GM21528 (cell line): Measurements from ENCODE around the gene LIG4.

Experiments used
- ATAC-seq: cut with Tn5 transposase; IDR thresholded peaks from one replicate; pipeline ENCODE4 v1.9.1; 2021; ENCODE audit warnings: mild to moderate bottlenecking, moderate library complexity; ENCODE audit not compliant: unreplicated experiment, low FRiP score

LIG4 gene

DNA sequence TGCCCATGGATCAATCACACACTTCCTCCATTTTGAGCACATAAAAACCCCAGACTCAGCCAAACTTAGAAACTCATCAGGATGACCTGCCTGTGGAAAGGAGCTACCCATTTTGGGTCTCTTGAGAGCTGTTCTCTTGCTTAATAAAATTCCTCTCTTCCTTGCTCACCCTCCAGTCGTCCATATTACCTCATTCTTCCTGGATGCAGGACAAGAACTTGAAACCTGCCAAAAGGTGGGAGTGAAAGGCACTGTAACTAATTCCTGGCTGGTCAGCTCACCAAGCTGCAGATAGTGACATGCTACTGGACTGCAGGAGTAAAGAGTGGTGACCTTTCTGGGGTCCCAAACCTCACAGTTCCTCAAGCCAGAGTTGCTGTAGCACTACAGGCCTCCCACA, 20.2 kb downstream of the LIG4 start:
- ATAC-seq = no peak

DNA sequence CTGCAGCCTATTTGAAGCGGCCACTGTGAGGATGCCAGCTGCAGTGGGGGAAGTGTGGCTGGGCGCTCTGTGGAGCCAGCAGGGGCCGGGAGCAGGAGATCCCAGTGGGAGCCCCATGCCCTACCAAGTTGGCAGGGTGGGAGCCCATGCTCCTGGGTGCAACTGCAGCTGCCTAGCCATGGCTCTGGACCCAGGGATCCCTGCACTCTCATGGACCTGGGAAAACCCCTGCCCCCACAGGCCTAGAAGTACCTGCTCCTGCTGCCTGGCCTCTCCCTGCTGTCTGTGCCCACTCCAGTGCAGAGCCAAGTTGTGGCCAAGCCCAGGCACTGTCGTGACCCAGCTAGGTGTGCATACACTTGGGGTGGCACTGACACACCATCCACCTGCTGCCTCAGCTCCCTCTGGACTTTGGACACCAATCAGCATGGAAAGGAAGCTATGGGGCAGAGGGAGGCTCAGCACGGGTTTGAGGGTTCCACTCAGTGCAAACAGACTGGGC, 20.9 kb downstream of the LIG4 start:
- no peak for ATAC-seq

GRCh38 chr13:108193806-108194205, 21.5 kb downstream of the LIG4 start:
- ATAC-seq = no peak

- ATAC-seq = no peak
These were observed 24.4 kb downstream of the LIG4 start for GRCh38 chr13:108190897-108191296.

GRCh38 chr13:108188260-108188659, 27.1 kb downstream of the LIG4 start:
- no peak for ATAC-seq

GRCh38 chr13:108185223-108185622, 30.1 kb downstream of the LIG4 start:
- no peak for ATAC-seq

GRCh38 chr13:108182652-108183051, 32.7 kb downstream of the LIG4 start:
- no peak for ATAC-seq

DNA sequence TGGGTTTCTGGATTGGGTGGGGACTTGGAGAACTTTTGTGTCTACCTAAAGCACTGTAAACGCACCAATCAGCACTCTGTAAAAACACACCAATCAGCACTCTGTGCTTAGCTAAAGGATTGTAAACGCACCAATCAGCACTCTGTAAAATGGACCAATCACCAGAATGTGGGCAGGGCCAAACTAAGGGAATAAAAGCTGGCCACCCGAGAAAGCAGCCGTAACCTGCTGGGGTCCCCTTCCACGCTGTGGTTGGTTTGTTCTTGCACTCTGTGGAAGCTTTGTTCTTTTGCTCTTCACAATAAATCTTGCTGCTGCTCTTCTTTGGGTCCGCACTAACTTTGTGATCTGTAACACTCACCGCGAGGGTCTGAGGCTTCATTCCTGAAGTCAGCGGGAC, 37.3 kb downstream of the LIG4 start:
- no peak for ATAC-seq

- ATAC-seq = peak; percentile 67
These were observed 38.6 kb downstream of the LIG4 start for GRCh38 chr13:108176685-108177274.

DNA sequence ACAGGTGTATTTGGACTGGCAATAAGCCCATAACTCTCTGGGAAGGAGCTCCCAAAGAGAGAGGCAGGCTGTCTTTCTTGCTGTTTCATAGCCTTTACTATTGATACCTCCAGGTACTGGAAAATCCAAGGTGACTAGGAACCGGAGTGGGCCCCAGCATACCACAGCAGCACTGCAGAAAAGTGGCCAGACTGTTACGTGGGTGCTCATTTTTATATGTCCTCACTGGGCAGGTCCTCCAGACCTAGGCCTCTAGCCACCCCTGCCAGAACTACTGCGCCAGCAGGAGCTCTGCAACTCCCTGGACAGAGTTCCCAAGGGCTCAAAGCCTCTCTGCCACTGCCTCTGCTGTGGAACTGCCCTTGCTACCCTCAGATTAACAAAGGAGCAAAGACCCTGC, 46.4 kb downstream of the LIG4 start:
- ATAC-seq = no peak

- no peak for ATAC-seq
These were observed 49.3 kb downstream of the LIG4 start for GRCh38 chr13:108166078-108166477.

DNA sequence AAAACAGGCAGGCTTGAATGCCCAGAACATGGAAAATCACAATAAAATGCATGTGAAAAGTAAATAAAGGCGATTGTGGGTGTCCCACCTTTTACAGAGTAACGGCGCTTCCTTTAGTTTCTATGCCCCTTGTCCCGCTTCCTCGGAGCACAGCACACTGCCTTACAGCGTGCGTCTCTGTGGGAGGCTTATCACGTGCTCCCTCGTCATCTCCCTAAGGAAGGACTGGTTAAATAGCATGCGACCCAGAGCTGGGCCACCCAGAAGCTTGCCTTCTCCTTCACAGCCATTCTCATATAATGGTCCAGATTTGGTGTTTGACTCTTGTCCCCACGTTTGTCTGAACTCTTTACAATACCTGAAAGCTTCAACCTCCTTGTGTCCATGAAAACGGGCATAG, 56.6 kb downstream of the LIG4 start:
- no peak for ATAC-seq
